Fibroblast of pulmonary artery (primary cell): ENCODE results near the gene PRKCE.

ENCODE experiments used
- DNase-seq: peaks from one replicate; pipeline ENCODE4 v3.0.0-alpha.2; 2010; ENCODE audit warnings: low read depth
- H3K4me3 ChIP-seq: replicated peaks from 2 replicates; pipeline ENCODE4 v1.5.1; 2011; ENCODE audit warnings: low read depth, mild to moderate bottlenecking, control low read depth, low read length, moderate library complexity
- CTCF ChIP-seq: IDR thresholded peaks from 2 replicates; pipeline ENCODE4 v1.5.1; 2011; ENCODE audit warnings: mild to moderate bottlenecking, control low read depth, low read length, inconsistent platforms; ENCODE audit errors: missing control alignments

Gene PRKCE

DNA sequence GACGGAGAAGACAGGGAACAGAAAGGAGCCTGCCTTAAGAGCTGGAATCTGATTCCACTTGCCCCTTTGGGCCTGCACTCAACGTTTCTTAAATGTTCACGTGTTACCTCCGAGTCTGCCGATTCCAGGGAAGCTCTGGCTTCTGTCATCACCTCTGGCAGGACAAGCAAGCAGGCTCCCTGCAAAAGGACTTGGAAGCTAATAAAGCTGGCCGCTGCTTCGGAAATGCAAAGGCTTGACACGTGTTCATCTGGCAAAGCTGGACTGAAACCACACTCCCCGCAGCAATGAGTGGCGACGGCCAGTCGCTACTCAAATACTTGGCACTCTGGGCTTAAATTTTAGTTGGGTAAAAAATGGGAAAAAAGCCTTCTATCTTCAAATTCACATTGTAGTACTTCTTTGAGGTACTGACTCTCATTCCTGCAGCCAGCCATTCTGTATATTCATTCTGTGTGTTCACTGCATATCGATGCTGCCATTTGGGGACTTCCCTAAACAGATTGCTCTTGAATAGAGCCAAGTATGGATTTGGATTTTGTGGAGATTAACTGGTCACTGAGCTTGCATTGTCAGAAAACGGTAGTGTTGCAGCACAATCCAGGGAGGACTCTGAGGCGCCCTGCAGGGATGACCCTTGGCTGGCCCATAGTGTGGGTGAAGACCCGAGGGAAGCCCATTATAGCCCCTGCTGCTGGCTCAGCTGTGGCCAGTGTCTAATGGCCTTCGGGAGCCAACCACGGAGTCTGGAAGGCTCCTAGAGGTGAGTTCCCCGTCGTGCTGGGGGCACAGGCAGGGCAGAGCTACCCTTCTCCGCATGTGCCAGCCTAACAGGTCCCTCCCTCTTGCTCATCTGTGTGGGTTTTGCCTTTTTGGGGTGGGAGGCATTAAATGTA, 231.5 kb downstream of the PRKCE start:
- TF ChIP-seq CTCF = no peak
- DNase-seq = peak; percentile 57
- H3K4me3 ChIP-seq = no peak overlapping the region

GRCh38 chr2:45883603-45884000, 232.1 kb downstream of the PRKCE start:
- no peak overlapping the region for H3K4me3 ChIP-seq
- no peak for DNase-seq
- no peak for TF ChIP-seq CTCF

- no peak for DNase-seq
- H3K4me3 ChIP-seq = no peak overlapping the region
- TF ChIP-seq CTCF = no peak
Measured at GRCh38 chr2:45884126-45884525, 232.7 kb downstream of the PRKCE start.

DNA sequence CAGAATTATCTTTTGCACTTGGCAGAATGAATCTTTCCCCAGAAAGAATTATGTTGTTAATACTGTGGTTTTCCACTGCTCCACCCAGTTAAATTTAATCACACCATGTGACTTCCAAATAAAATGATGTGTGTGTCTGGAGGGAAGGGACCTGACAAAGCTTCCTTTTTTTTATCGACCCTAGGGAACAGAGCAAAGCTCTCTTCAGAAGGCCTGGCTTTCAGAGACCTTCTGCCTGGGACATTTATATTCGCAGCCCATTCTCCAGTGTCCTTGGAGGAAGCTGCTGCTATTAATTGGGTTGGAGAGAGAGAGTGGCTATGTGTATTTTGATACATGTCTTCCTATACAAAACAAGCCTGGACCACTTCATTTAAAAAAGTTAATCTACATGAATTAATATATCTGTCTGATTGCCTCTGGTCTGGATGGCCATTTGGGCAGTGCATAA, 233.7 kb downstream of the PRKCE start:
- no peak for DNase-seq
- no peak for TF ChIP-seq CTCF
- no peak overlapping the region for H3K4me3 ChIP-seq

- peak; percentile 21 for DNase-seq
- no peak overlapping the region for H3K4me3 ChIP-seq
- TF ChIP-seq CTCF = no peak
Measured at GRCh38 chr2:45886171-45886663, 234.7 kb downstream of the PRKCE start.

GRCh38 chr2:45888167-45888566, 236.7 kb downstream of the PRKCE start:
- peak; percentile 65 for DNase-seq
- no peak for TF ChIP-seq CTCF
- no peak overlapping the region for H3K4me3 ChIP-seq
